GM19193 (cell line): ENCODE data around the gene SNRNP40.

Experiments used
- POLR2A ChIP-seq: IDR thresholded peaks from 4 replicates; pipeline ENCODE4 v1.6.1; 2011; ENCODE audit not compliant: insufficient read depth, insufficient read length; ENCODE audit errors: extremely low read depth

SNRNP40 gene

GRCh38 chr1:31296486-31297276, at the start of gene SNRNP40, which contains the start of gene ZCCHC17:
TSS of gene SNRNP40 (minus strand) at chr1:31296788. CDS start at chr1:31296751, 37 bp downstream.
TSS of gene ZCCHC17 (plus strand) at chr1:31297032. CDS start at chr1:31310099, 13,067 bp downstream.
- TF ChIP-seq POLR2A = peak; percentile 96

- no peak for TF ChIP-seq POLR2A
Measured at GRCh38 chr1:31345635-31346034, 49.0 kb upstream of the SNRNP40 start.

- TF ChIP-seq POLR2A = no peak
Measured at GRCh38 chr1:31344503-31344902, 47.9 kb upstream of the SNRNP40 start.

GRCh38 chr1:31336687-31337467, 40.3 kb upstream of the SNRNP40 start:
- no peak for TF ChIP-seq POLR2A

GRCh38 chr1:31335007-31335406, 38.4 kb upstream of the SNRNP40 start:
- no peak for TF ChIP-seq POLR2A

- TF ChIP-seq POLR2A = no peak
Measured at GRCh38 chr1:31327381-31327780, 30.8 kb upstream of the SNRNP40 start.

- no peak for TF ChIP-seq POLR2A
Measured at GRCh38 chr1:31326461-31326860, 29.9 kb upstream of the SNRNP40 start.

- TF ChIP-seq POLR2A = no peak
Measured at GRCh38 chr1:31324992-31325391, 28.4 kb upstream of the SNRNP40 start.

GRCh38 chr1:31324093-31324492, 27.5 kb upstream of the SNRNP40 start:
- no peak for TF ChIP-seq POLR2A

- no peak for TF ChIP-seq POLR2A
Measured at GRCh38 chr1:31318146-31318545, 21.6 kb upstream of the SNRNP40 start.

- TF ChIP-seq POLR2A = no peak
Measured at GRCh38 chr1:31315902-31316301, 19.3 kb upstream of the SNRNP40 start.

GRCh38 chr1:31310198-31310597, 13.6 kb upstream of the SNRNP40 start:
- no peak for TF ChIP-seq POLR2A

GRCh38 chr1:31308036-31308435, 11.4 kb upstream of the SNRNP40 start:
- TF ChIP-seq POLR2A = no peak

- TF ChIP-seq POLR2A = no peak
Measured at GRCh38 chr1:31306278-31306677, 9.7 kb upstream of the SNRNP40 start.

- no peak for TF ChIP-seq POLR2A
Measured at GRCh38 chr1:31302709-31303441, 6.3 kb upstream of the SNRNP40 start.

- no peak for TF ChIP-seq POLR2A
Measured at GRCh38 chr1:31300193-31300592, 3.6 kb upstream of the SNRNP40 start.

- TF ChIP-seq POLR2A = no peak
Measured at GRCh38 chr1:31299365-31299764, 2.8 kb upstream of the SNRNP40 start.
